B cell (primary cell): ENCODE results near the gene GMPPB. TPM values are rescaled to one million over a fixed set of nuclear protein-coding genes. Genes with fewer than 3 reads are reported as not detected.

Experiments used
- ATAC-seq: fragments of 200-7000 bp; cut with Tn5 transposase; one replicate; pipeline ENCODE4 v1.10.0; 2021; ENCODE audit warnings: low read depth, mild to moderate bottlenecking, moderate number of reproducible peaks, moderate library complexity
- CTCF ChIA-PET: fragments of 350-600 bp; sonication (Branson Sonifier 250); formaldehyde crosslinking; loops from one replicate; lab custom pipeline; 2021; ENCODE audit warnings: antibody characterized with exemption, inconsistent platforms; lab: Charles Lee
- POLR2A ChIA-PET: fragments of 350-600 bp; sonication (Branson Sonifier 250); formaldehyde crosslinking; loops from one replicate; lab custom pipeline; 2021; ENCODE audit warnings: antibody characterized with exemption; lab: Charles Lee
- DNase-seq: peaks from one replicate; pipeline ENCODE4 v3.0.0; 2013
- H2AFZ ChIP-seq: 2 replicates; pipeline ENCODE4 v1.6.1; 2012; ENCODE audit warnings: mild to moderate bottlenecking, low read depth, low read length; ENCODE audit not compliant: insufficient read depth, poor library complexity, severe bottlenecking
- H3K27ac ChIP-seq, 2 donors: 1 replicate in 1 of 2; 2 replicates in 1 of 2; pipeline ENCODE4 v1.5.1; 2012 to 2013; ENCODE audit warnings: low read length in 2 of 2, mild to moderate bottlenecking in 2 of 2, moderate library complexity in 1 of 2
- H3K27me3 ChIP-seq, 4 experiments: fragments of 200-600 bp in 1 of 4; sonication (generic) in 1 of 4; replicated peaks in 1 of 4; 1 replicate in 2 of 4; 2 replicates in 2 of 4; pipeline versions ENCODE4 v1.6.1 to v1.7.0; 2013 to 2016; ENCODE audit warnings: low read length in 3 of 4, mild to moderate bottlenecking in 2 of 4, mixed read lengths in 1 of 4, moderate library complexity in 1 of 4; ENCODE audit not compliant: insufficient read depth in 4 of 4, control insufficient read depth in 3 of 4; ENCODE audit errors: control extremely low read depth in 1 of 4
- H3K36me3 ChIP-seq, 2 experiments: replicated peaks in 1 of 2; 1 replicate in 1 of 2; 2 replicates in 1 of 2; pipeline versions ENCODE4 v1.6.1 to v1.7.1; 2013; ENCODE audit warnings: low read length in 1 of 2; ENCODE audit not compliant: insufficient read depth in 2 of 2, control insufficient read depth in 1 of 2; ENCODE audit errors: control extremely low read depth in 1 of 2, extremely low read depth in 1 of 2
- H3K4me1 ChIP-seq, 2 donors: fragments of 200-600 bp in 1 of 2; sonication (generic) in 1 of 2; 1 replicate in 1 of 2; 2 replicates in 1 of 2; pipeline versions ENCODE4 v1.5.1 to v1.6.1; 2013 to 2017; ENCODE audit warnings: low read length in 2 of 2; ENCODE audit not compliant: control insufficient read depth in 2 of 2, insufficient read depth in 2 of 2
- H3K4me2 ChIP-seq: replicated peaks from 2 replicates; pipeline ENCODE3; 2012; ENCODE audit warnings: mild to moderate bottlenecking, low read depth, low read length; ENCODE audit not compliant: poor library complexity, severe bottlenecking
- H3K4me3 ChIP-seq, 5 experiments: fragments of 200-600 bp in 1 of 5; sonication (generic) in 1 of 5; 1 replicate in 3 of 5; 2 replicates in 2 of 5; pipeline versions ENCODE4 v1.5.1 to v1.7.0; 2011 to 2016; ENCODE audit warnings: low read length in 4 of 5, mild to moderate bottlenecking in 4 of 5, low read depth in 2 of 5, control low read depth in 1 of 5, moderate library complexity in 1 of 5; ENCODE audit not compliant: insufficient read depth in 1 of 5; ENCODE audit errors: control extremely low read depth in 1 of 5, extremely low read depth in 1 of 5
- H3K79me2 ChIP-seq: fragments of 200-600 bp; sonication (generic); one replicate; pipeline ENCODE4 v1.6.0; 2016; ENCODE audit warnings: low read length; ENCODE audit not compliant: control insufficient read depth, insufficient read depth
- H3K9ac ChIP-seq: fragments of 200-600 bp; sonication (generic); 2 replicates; pipeline ENCODE4 v1.6.1; 2017; ENCODE audit warnings: mild to moderate bottlenecking, low read length, moderate library complexity
- H3K9me3 ChIP-seq, 3 donors: one replicate each; pipeline versions ENCODE4 v1.6.1 to v1.7.1; 2013; ENCODE audit warnings: low read length in 2 of 3; ENCODE audit not compliant: control insufficient read depth in 2 of 3, insufficient read depth in 1 of 3; ENCODE audit errors: control extremely low read depth in 1 of 3
- H4K20me1 ChIP-seq: 2 replicates; pipeline ENCODE4 v1.6.0; 2012; ENCODE audit warnings: mild to moderate bottlenecking, low read length; ENCODE audit not compliant: insufficient read depth, control insufficient read depth, poor library complexity, severe bottlenecking
- H3K27ac Mint-ChIP-seq: one replicate; pipeline ENCODE4 v1.8.0; 2021; ENCODE audit warnings: mixed read lengths
- H3K27me3 Mint-ChIP-seq: one replicate; pipeline ENCODE4 v1.8.0; 2021; ENCODE audit warnings: mixed read lengths
- H3K4me1 Mint-ChIP-seq: one replicate; pipeline ENCODE4 v1.8.0; 2021; ENCODE audit warnings: mixed read lengths
- H3K4me3 Mint-ChIP-seq: one replicate; pipeline ENCODE4 v1.8.0; 2021; ENCODE audit warnings: mixed read lengths
- H3K9me3 Mint-ChIP-seq: one replicate; pipeline ENCODE4 v1.8.0; 2022; ENCODE audit warnings: mixed read lengths; ENCODE audit not compliant: insufficient read depth
- CTCF ChIP-seq: fragments of 200-600 bp; IDR thresholded peaks from one replicate; pipeline ENCODE4 v1.8.0; 2022; ENCODE audit warnings: antibody characterized with exemption, mild to moderate bottlenecking
- EZH2 ChIP-seq: IDR thresholded peaks from 2 replicates; pipeline ENCODE4 v1.6.1; 2012; ENCODE audit warnings: borderline replicate concordance, low read depth, mild to moderate bottlenecking, moderate library complexity, low read length; ENCODE audit not compliant: insufficient read depth, poor library complexity, severe bottlenecking
- WGBS: methylation state at CpG from one replicate; pipeline ENCODE4 v1.1.5; 2013; ENCODE audit warnings: missing lambda C conversion rate; ENCODE audit not compliant: insufficient coverage; 5-methylcytosine and 5-hydroxymethylcytosine counted together
- intact Hi-C: fragments of 100-400 bp; cut with micrococcal nuclease; formaldehyde crosslinking; loops from one replicate; pipeline ENCODE4 v1.10.0; 2022
- polyA plus RNA-seq: library from polyadenylated mRNA; depleted of rRNA; stranded (reverse); fragments of >200 nt; gene quantifications from 2 replicates; pipeline ENCODE4 v1.2.3, GENCODE V29; 2012
- total RNA-seq, 2 donors: library from RNA; stranded (reverse); fragments of 120-200 nt in 1 of 2; gene quantifications; 1 replicate in 1 of 2; 2 replicates in 1 of 2; pipeline versions ENCODE4 v1.2.3 to v1.2.4, GENCODE V29; 2013 to 2022

Gene GMPPB
- total and polyA plus RNA-seq, 2 donors (not counting 1 experiment from before 2014, with no cell fraction given): 31.4 to 32.5 TPM

GRCh38 chr3:49714728-49715550, 8.8 kb downstream of the GMPPB start:
- ChIA-PET CTCF (no interaction called here), POLR2A (interaction anchor here (1.0 kb wide), 1 partner anchor 10 kb away, joined by 5 read pairs; the partner anchor contains the start of gene GMPPB)
- intact Hi-C loops: no loop called here
- H3K36me3 ChIP-seq: peaks cover 0 to 5% of the 10 kb centered on the region in 2 experiments
- no peaks in the 10 kb centered on the region for H3K27me3 ChIP-seq
- H3K4me3 ChIP-seq: no peak overlapping the region
- 95% methylated on average over 13 of the region's 13 CpGs for WGBS
- H3K79me2 ChIP-seq: peaks cover 4% of the 10 kb centered on the region
- TF ChIP-seq CTCF (no peak), EZH2 (no peak)
- H3K4me1 Mint-ChIP-seq: peaks cover 18% of the 10 kb centered on the region
- H3K4me2 ChIP-seq: no peak overlapping the region
- H3K9ac ChIP-seq: no peak overlapping the region
- no peaks in the 10 kb centered on the region for H3K27me3 Mint-ChIP-seq
- DNase-seq: no peak
- H3K27ac Mint-ChIP-seq: no peak overlapping the region
- no peak for ATAC-seq
- no peaks in the 10 kb centered on the region for H3K9me3 ChIP-seq
- no peak overlapping the region for H3K4me3 Mint-ChIP-seq
- no peak overlapping the region for H2AFZ ChIP-seq
- H3K4me1 ChIP-seq: peaks cover 6 to 24% of the 10 kb centered on the region in 2 donors
- H3K27ac ChIP-seq: no peak overlapping the region
- no peaks in the 10 kb centered on the region for H4K20me1 ChIP-seq
- no peaks in the 10 kb centered on the region for H3K9me3 Mint-ChIP-seq
